OCI-LY3 (cell line): ENCODE results near the gene ZFAND3.

ENCODE experiments used
- H2AFZ ChIP-seq: fragments of 200-600, 300-600 bp; shearing (Covaris generic); 2 replicates; pipeline ENCODE4 v1.6.0; 2014; ENCODE audit warnings: antibody characterized with exemption, low read depth, low read length
- H3K27ac ChIP-seq: fragments of 200-600, 300-600 bp; sonication (generic); 2 replicates; pipeline ENCODE4 v1.5.1; 2014; ENCODE audit warnings: mild to moderate bottlenecking, low read length, moderate library complexity, mixed read lengths
- H3K27me3 ChIP-seq: fragments of 200-600, 300-600 bp; sonication (generic); 2 replicates; pipeline ENCODE4 v1.6.1; 2014; ENCODE audit warnings: low read depth, low read length, mixed read lengths
- H3K36me3 ChIP-seq: fragments of 200-600, 300-600 bp; sonication (generic); replicated peaks from 2 replicates; pipeline ENCODE3; 2014; ENCODE audit warnings: low read depth, low read length, mixed read lengths
- H3K4me1 ChIP-seq: fragments of 300-600, 200-600 bp; sonication (generic); 2 replicates; pipeline ENCODE4 v1.6.1; 2014; ENCODE audit warnings: low read length, mixed read lengths
- H3K4me2 ChIP-seq: fragments of 200-600, 300-600 bp; sonication (generic); 2 replicates; pipeline ENCODE4 v1.6.1; 2014; ENCODE audit warnings: low read length, mixed read lengths
- H3K4me3 ChIP-seq: fragments of 300-600, 200-600 bp; sonication (generic); 2 replicates; pipeline ENCODE4 v1.5.1; 2014; ENCODE audit warnings: antibody characterized with exemption, mild to moderate bottlenecking, low read length, moderate library complexity
- H3K79me2 ChIP-seq: fragments of 300-600, 200-600 bp; shearing (Covaris generic); 2 replicates; pipeline ENCODE4 v1.6.1; 2014; ENCODE audit warnings: mild to moderate bottlenecking, low read length, mixed read lengths
- H3K9ac ChIP-seq: fragments of 300-600, 200-600 bp; shearing (Covaris generic); 2 replicates; pipeline ENCODE4 v1.6.0; 2014; ENCODE audit warnings: mild to moderate bottlenecking, low read length, moderate library complexity
- H3K9me3 ChIP-seq: fragments of 200-600, 300-600 bp; shearing (Covaris generic); 2 replicates; pipeline ENCODE4 v1.6.1; 2014; ENCODE audit warnings: low read length, mixed read lengths; ENCODE audit not compliant: insufficient read depth
- H4K20me1 ChIP-seq: fragments of 200-600, 300-600 bp; sonication (generic); 2 replicates; pipeline ENCODE4 v1.6.1; 2016; ENCODE audit warnings: low read length, mixed read lengths; ENCODE audit not compliant: insufficient read depth
- CTCF ChIP-seq: fragments of 200-600, 300-600 bp; sonication (generic); IDR thresholded peaks from 2 replicates; pipeline ENCODE4 v1.5.1; 2014; ENCODE audit warnings: antibody characterized with exemption, low read length, low read depth
- EZH2phosphoT487 ChIP-seq: fragments of 200-600 bp; shearing (Covaris generic); IDR thresholded peaks from 2 replicates; pipeline ENCODE4 v1.6.1; 2018; ENCODE audit warnings: antibody characterized with exemption, mixed run types, low read depth

Gene ZFAND3

GRCh38 chr6:38027685-38028373, 208.3 kb downstream of the ZFAND3 start:
- Histone ChIP-seq H3K79me2 (peaks cover 18% of the 10 kb centered on the region; the same call in 1 of the 2 replicates), H3K27ac (no peak overlapping the region), H3K9ac (no peak overlapping the region), H2AFZ (no peak overlapping the region), H3K4me2 (peak overlapping the region; percentile 42), H3K4me1 (peaks cover 31% of the 10 kb centered on the region), H3K4me3 (no peak overlapping the region), H4K20me1 (peaks cover 31% of the 10 kb centered on the region), H3K36me3 (peaks cover 9% of the 10 kb centered on the region), H3K27me3 (no peaks in the 10 kb centered on the region), H3K9me3 (0 out of 2 replicates have a peak, but pooled peaks cover 3% of the 10 kb centered on the region)
- TF ChIP-seq EZH2phosphoT487 = no peak

- H3K79me2 ChIP-seq = peaks cover 21% of the 10 kb centered on the region; the same call in 1 of the 2 replicates
- peaks cover 39% of the 10 kb centered on the region for H4K20me1 ChIP-seq
- no peak overlapping the region for H3K4me2 ChIP-seq
- no peaks in the 10 kb centered on the region for H3K9me3 ChIP-seq
- H3K4me3 ChIP-seq = no peak overlapping the region
- H3K4me1 ChIP-seq = peaks cover 48% of the 10 kb centered on the region
- no peak overlapping the region for H3K27ac ChIP-seq
- H2AFZ ChIP-seq = no peak overlapping the region
- TF ChIP-seq EZH2phosphoT487 = no peak
- no peak for TF ChIP-seq CTCF
- no peaks in the 10 kb centered on the region for H3K27me3 ChIP-seq
- H3K36me3 ChIP-seq = peaks cover 5% of the 10 kb centered on the region
- no peak overlapping the region for H3K9ac ChIP-seq
Measured at GRCh38 chr6:38030380-38030779, 210.9 kb downstream of the ZFAND3 start.

- no peak overlapping the region for H3K9ac ChIP-seq
- H3K79me2 ChIP-seq = peaks cover 30% of the 10 kb centered on the region; the same call in 1 of the 2 replicates
- no peak overlapping the region for H3K27ac ChIP-seq
Measured at GRCh38 chr6:38032797-38033196, 213.3 kb downstream of the ZFAND3 start.

GRCh38 chr6:38033442-38033982, 214.0 kb downstream of the ZFAND3 start:
- no peak for TF ChIP-seq EZH2phosphoT487
- no peak for TF ChIP-seq CTCF
- Histone ChIP-seq H3K4me2 (no peak overlapping the region), H3K4me3 (no peak overlapping the region), H2AFZ (no peak overlapping the region), H3K9me3 (no peaks in the 10 kb centered on the region), H3K9ac (no peak overlapping the region), H3K4me1 (peaks cover 34% of the 10 kb centered on the region), H3K36me3 (peaks cover 5% of the 10 kb centered on the region), H3K27ac (no peak overlapping the region), H3K79me2 (peaks cover 28% of the 10 kb centered on the region; the same call in 1 of the 2 replicates), H3K27me3 (no peaks in the 10 kb centered on the region), H4K20me1 (peaks cover 24% of the 10 kb centered on the region)

More at GRCh38 chr6:38032797-38033196, 213.3 kb downstream of the ZFAND3 start:
- no peak for TF ChIP-seq CTCF
- no peak for TF ChIP-seq EZH2phosphoT487
- H3K4me1 ChIP-seq = peaks cover 41% of the 10 kb centered on the region
- no peaks in the 10 kb centered on the region for H3K27me3 ChIP-seq
- no peak overlapping the region for H3K4me3 ChIP-seq
- H3K36me3 ChIP-seq = peaks cover 5% of the 10 kb centered on the region
- H3K4me2 ChIP-seq = no peak overlapping the region
- no peak overlapping the region for H2AFZ ChIP-seq
- no peaks in the 10 kb centered on the region for H3K9me3 ChIP-seq
- peaks cover 31% of the 10 kb centered on the region for H4K20me1 ChIP-seq
